ENCODE measurements around the gene SLC16A7.
"Not testable (repeated sequence)": the region's sequence is repeated elsewhere in the genome, so short reads cannot be mapped to it uniquely, and the experiment has no call there.

Gene SLC16A7

GRCh38 chr12:59595883-59596540, at the start of gene SLC16A7:
TSS of gene SLC16A7 (plus strand) at chr12:59596029. CDS start at chr12:59704802, 108,773 bp downstream.
- peak; percentile 93 for DNase-seq (ENCODE audit: low read depth)

GRCh38 chr12:59548930-59549329, 46.9 kb upstream of the SLC16A7 start:
- no peak for DNase-seq (ENCODE audit: low read depth)

GRCh38 chr12:59559696-59560095, 36.1 kb upstream of the SLC16A7 start:
- peak; percentile 0 for DNase-seq (ENCODE audit: low read depth)

GRCh38 chr12:59570145-59570544, 25.7 kb upstream of the SLC16A7 start:
- DNase-seq (ENCODE audit: low read depth) = peak; percentile 46

- DNase-seq (ENCODE audit: low read depth) = no peak
Measured at GRCh38 chr12:59574406-59574805, 21.4 kb upstream of the SLC16A7 start.

GRCh38 chr12:59575826-59576225, 20.0 kb upstream of the SLC16A7 start:
- DNase-seq (ENCODE audit: low read depth) = no peak

GRCh38 chr12:59578254-59578653, 17.6 kb upstream of the SLC16A7 start:
- DNase-seq (ENCODE audit: low read depth) = no peak

GRCh38 chr12:59579631-59580030, 16.2 kb upstream of the SLC16A7 start:
- DNase-seq (ENCODE audit: low read depth) = no peak

GRCh38 chr12:59580050-59580449, 15.8 kb upstream of the SLC16A7 start:
- no peak for DNase-seq (ENCODE audit: low read depth)

GRCh38 chr12:59583003-59583712, 12.7 kb upstream of the SLC16A7 start:
- DNase-seq (ENCODE audit: low read depth) = no peak

GRCh38 chr12:59587710-59588109, 8.1 kb upstream of the SLC16A7 start:
- no peak for DNase-seq (ENCODE audit: low read depth)

- no peak for DNase-seq (ENCODE audit: low read depth)
Measured at GRCh38 chr12:59593761-59594160, 2.1 kb upstream of the SLC16A7 start.

- DNase-seq (ENCODE audit: low read depth) = no peak
Measured at GRCh38 chr12:59594943-59595500, 807 bp upstream of the SLC16A7 start.

- DNase-seq (ENCODE audit: low read depth) = no peak
Measured at GRCh38 chr12:59595565-59595882, 305 bp upstream of the SLC16A7 start.

- DNase-seq (ENCODE audit: low read depth) = peak; percentile 99
Measured at GRCh38 chr12:59597385-59597781, 1.6 kb downstream of the SLC16A7 start.

GRCh38 chr12:59600171-59600570, 4.3 kb downstream of the SLC16A7 start:
- peak; percentile 21 for DNase-seq (ENCODE audit: low read depth)

GRCh38 chr12:59603754-59604153, 7.9 kb downstream of the SLC16A7 start:
- DNase-seq (ENCODE audit: low read depth) = no peak

- DNase-seq (ENCODE audit: low read depth) = not testable (repeated sequence)
Measured at GRCh38 chr12:59612823-59613434, 17.1 kb downstream of the SLC16A7 start.

GRCh38 chr12:59615392-59616165, 19.8 kb downstream of the SLC16A7 start:
- DNase-seq (ENCODE audit: low read depth) = no peak

- DNase-seq (ENCODE audit: low read depth) = no peak
Measured at GRCh38 chr12:59619461-59620240, 23.8 kb downstream of the SLC16A7 start.

GRCh38 chr12:59620326-59620725, 24.5 kb downstream of the SLC16A7 start:
- no peak for DNase-seq (ENCODE audit: low read depth)

All from iris pigment epithelial cell (primary cell).